Subcutaneous adipose tissue (tissue), 4 donors: Measurements from ENCODE around the gene RALGAPA1. TPM values are rescaled to one million over a fixed set of nuclear protein-coding genes. Genes with fewer than 3 reads are reported as not detected.
"Not testable (repeated sequence)": the region's sequence is repeated elsewhere in the genome, so short reads cannot be mapped to it uniquely, and the experiment has no call there.

Experiments
- CTCF ChIP-seq: fragments of 450-650 bp; IDR thresholded peaks from one replicate; pipeline ENCODE4 v1.5.1; 2016; ENCODE audit warnings: low read depth, mild to moderate bottlenecking, control low read depth, antibody characterized with exemption, moderate library complexity
- total RNA-seq, 4 donors: library from RNA; depleted of rRNA; stranded (reverse); fragments of >200 nt; gene quantifications; one replicate each; pipeline ENCODE4 v1.1.0, GENCODE V29; 2016

RALGAPA1 gene
- total RNA-seq: 100 to 1,000 TPM in 1 of 4 donors, 10 to 100 TPM in 3; 48.6 to 104 (median 65.9) TPM

DNA sequence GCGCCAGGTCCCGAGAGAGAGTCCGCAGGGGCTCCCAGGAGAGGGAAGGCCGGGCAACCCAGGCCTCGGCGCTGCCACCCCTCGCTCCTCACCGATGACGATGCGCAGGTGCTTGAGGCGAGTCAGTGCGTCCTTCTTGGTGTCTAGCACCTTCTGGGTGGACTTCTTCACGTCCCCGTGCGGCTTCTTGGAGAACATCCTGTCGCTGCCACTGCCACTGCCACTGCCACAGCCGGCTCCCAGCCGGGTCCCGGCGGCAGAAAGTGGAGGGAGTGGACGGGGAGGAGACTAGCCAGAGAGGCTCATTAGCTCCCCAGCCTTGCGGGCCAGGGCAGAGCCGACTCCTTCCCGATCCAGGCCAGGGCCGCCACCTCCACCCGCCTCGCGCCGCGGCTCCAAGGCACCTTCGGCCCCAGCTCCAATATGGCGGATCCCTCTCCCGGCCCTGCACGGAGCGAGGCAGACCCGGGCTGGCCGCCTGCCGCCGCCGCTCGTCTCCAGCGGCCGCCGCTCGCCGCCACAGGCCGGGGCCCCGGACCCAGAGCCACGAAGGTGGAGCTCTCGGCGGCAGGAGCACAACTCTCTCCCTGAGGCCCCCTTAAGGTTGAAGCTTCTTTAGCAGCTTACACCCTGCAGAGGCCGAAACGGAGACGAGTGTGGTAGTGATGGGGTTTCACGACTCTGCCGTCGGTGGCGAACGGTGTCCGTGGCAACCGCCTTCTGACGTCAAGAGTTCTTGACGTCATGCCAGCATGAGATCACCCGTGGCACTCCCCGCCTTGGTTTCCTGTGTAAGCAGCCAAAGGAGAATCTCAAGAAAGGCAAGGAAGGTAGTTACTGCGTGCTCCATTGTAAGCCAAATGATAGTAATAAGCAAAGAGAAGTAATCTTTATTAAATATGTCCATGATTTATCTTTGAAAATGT, at the start of gene RALGAPA1:
TSS of gene RALGAPA1 (minus strand) at position 658 of the 926 bp plus-strand sequence. CDS start at position 198, 460 bp downstream.
- not testable (repeated sequence) for TF ChIP-seq CTCF

DNA sequence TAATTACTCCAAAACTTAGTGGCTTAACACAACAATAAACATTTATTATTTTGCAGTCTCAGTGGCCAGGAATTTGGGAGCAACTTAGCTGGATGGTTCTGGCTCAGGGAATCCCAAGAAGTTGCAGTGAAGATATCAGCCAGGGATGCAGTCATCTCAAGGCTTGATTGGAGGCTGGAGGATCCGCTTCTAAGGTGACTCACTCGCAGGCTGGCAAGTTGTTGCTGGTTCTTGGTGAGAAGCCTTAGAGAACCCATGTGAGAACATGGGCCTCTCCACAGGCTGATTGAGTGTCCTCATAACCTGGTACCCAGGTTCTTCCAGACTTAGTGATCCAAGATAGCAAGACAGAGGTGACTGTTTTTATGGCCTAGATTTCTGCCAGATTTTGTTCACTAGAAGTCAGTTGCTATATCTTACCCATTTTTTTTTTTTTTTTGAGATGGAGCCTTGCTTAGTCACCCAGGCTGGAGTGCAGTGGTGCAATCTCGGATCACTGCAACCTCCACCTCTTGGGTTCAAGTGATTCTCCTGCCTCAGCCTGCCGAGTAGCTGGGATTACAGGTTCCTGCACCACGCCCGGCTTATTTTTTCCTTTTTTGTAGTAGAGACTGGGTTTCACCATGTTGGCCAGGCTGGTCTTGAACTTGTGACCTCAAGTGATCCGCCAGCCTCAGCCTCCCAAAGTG, 49.6 kb upstream of the RALGAPA1 start:
- no peak for TF ChIP-seq CTCF

- no peak for TF ChIP-seq CTCF
Observed at GRCh38 chr14:35855876-35856481, 46.9 kb upstream of the RALGAPA1 start.

DNA sequence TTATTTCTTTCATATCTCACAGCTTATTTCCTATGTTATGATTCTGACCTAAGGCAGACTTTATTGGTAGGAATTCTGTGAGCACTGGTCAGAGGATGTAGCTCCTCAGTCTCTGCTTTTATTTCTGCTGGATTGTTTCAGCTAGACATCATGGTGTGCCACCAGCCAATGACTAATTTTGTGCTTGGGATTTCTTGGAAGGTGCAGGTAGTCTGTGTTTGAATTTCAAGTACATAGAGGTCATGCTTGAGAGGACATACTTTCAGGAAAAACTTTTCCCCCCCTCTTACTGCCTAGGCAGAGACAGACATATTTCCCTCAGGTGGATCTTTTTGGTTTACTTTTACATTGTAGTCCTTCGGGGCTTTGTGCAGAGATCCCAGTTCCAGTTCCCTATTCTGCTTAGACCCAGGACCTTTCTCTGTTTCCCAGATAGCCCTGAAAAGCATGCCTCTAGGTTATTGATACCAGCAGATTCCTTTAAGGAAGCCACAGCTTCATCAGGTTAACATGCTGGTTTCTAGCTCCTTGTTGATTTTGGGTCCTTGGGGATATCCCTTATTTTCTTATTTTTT, 45.7 kb upstream of the RALGAPA1 start:
- no peak for TF ChIP-seq CTCF

DNA sequence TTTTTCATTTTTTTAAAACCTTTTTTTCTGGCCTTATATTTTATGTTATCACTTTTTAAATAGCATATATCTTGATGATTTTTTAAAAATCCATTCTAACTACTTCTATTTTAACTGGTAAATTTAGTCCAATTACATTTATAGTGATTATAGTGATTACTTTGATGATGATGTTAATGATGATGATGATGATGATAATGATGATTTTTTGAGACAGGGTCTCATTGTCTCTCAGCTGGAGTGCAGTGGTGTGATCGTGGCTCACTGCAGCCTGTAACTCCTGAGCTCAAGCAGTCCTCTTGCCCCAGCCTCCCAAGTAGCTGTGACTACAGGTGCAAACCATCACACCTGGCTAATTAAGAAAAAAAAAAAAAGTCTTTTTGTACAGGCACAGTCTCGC, 44.1 kb upstream of the RALGAPA1 start:
- TF ChIP-seq CTCF: no peak

- TF ChIP-seq CTCF: no peak
Observed at GRCh38 chr14:35851823-35852222, 42.7 kb upstream of the RALGAPA1 start.
